ENCODE measurements around the gene FSTL4.

The FSTL4 gene

DNA sequence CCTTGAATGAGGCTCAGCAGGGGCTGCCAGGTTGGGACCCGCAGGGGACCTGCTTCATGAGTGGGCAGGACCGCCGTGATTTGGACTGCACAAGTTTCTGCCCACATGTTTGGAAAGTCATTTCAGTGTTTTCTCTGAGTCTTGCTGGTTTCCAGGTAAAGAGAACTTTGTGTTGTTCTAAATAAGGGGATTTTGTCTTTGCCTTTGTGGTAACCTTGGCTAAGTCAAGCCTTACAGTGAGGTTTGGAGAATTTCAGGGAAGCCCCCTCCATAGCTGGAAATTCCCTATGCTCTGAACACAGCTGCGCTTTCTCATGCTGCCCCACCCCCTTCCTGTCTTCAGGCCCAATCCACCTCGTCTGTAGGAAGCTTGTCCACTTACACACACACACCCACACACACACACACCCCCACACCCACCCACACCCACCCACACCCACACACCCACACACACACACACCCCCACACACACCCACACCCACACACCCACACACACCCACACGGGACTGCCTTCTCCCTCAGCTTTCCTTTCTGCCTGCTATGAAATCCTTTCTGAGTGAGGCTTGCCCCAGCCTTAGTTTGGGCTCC is 290.4 kb downstream of the FSTL4 start:
- no peaks in the 10 kb centered on the region for H3F3A ChIP-seq (ENCODE audit: insufficient read depth, low read length)
- H3K27me3 ChIP-seq (replicated peaks; ENCODE audit: insufficient read depth, low read length): no peaks in the 10 kb centered on the region
- no peaks in the 10 kb centered on the region for H3K36me3 ChIP-seq (replicated peaks; ENCODE audit: insufficient read depth, low read length)
- H3K79me2 ChIP-seq (ENCODE audit: low read length): no peaks in the 10 kb centered on the region
- H3K4me2 ChIP-seq (ENCODE audit: low read depth, low read length): no peak overlapping the region
- no peak for DNase-seq
- no peaks in the 10 kb centered on the region for H3K9me3 ChIP-seq (replicated peaks; ENCODE audit: insufficient read depth, low read length)
- H3K9me2 ChIP-seq (replicated peaks; ENCODE audit: insufficient read depth, low read length): no peaks in the 10 kb centered on the region
- H3K27ac ChIP-seq (ENCODE audit: low read length): no peak overlapping the region
- no peak overlapping the region for H2AFZ ChIP-seq (ENCODE audit: low read length)
- H3K4me1 ChIP-seq (ENCODE audit: low read length): 0 out of 2 replicates have a peak, but pooled peaks cover 3% of the 10 kb centered on the region
- TF ChIP-seq, protein P1, sequence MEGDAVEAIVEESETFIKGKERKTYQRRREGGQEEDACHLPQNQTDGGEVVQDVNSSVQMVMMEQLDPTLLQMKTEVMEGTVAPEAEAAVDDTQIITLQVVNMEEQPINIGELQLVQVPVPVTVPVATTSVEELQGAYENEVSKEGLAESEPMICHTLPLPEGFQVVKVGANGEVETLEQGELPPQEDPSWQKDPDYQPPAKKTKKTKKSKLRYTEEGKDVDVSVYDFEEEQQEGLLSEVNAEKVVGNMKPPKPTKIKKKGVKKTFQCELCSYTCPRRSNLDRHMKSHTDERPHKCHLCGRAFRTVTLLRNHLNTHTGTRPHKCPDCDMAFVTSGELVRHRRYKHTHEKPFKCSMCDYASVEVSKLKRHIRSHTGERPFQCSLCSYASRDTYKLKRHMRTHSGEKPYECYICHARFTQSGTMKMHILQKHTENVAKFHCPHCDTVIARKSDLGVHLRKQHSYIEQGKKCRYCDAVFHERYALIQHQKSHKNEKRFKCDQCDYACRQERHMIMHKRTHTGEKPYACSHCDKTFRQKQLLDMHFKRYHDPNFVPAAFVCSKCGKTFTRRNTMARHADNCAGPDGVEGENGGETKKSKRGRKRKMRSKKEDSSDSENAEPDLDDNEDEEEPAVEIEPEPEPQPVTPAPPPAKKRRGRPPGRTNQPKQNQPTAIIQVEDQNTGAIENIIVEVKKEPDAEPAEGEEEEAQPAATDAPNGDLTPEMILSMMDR (IDR thresholded peaks at IDR 0.05; ENCODE audit: low read length): no peak
- TF ChIP-seq EZH2phosphoT487 (IDR thresholded peaks at IDR 0.05; ENCODE audit: low read length) (no peak), EZH2 (optimal IDR thresholded peaks at IDR 0.05; ENCODE audit: low read depth, low read length) (no peak)
- H3K4me3 ChIP-seq (ENCODE audit: low read length): no peak overlapping the region
- no peaks in the 10 kb centered on the region for H4K20me1 ChIP-seq (ENCODE audit: insufficient read depth, low read length)
- H3K9ac ChIP-seq (ENCODE audit: low read length): no peak overlapping the region

DNA sequence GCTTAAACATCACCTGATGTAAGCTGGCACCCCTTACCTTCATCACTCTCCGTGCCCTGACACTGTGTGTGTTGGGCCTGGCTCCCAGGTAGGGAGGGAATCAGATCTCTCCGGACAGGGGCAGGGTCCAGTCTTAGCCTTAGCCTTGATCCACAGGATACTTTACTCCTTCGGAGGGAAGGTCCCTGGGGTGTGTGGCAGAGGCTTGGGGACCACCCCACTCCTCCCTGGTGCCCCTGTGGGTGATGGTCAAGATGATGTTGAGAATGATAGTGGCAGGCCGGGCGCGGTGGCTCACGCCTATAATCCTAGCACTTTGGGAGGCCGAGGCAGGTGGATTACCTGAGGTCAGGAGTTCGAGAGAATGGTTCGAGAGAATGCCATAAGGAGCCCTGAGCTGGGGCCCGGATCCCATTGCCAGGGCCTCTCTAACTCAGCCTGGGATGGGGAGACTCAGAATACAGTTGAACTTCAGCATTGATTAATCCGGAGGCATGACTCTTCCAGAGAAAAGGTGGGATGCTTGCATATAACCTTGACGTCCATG is 291.0 kb downstream of the FSTL4 start:
- Histone ChIP-seq H3K9me3 (replicated peaks; ENCODE audit: insufficient read depth, low read length) (no peaks in the 10 kb centered on the region), H3K4me1 (ENCODE audit: low read length) (0 out of 2 replicates have a peak, but pooled peaks cover 3% of the 10 kb centered on the region), H4K20me1 (ENCODE audit: insufficient read depth, low read length) (no peaks in the 10 kb centered on the region), H3K27ac (ENCODE audit: low read length) (no peak overlapping the region), H3K9me2 (replicated peaks; ENCODE audit: insufficient read depth, low read length) (no peaks in the 10 kb centered on the region), H3K79me2 (ENCODE audit: low read length) (no peaks in the 10 kb centered on the region), H3K27me3 (replicated peaks; ENCODE audit: insufficient read depth, low read length) (no peaks in the 10 kb centered on the region), H3F3A (ENCODE audit: insufficient read depth, low read length) (no peaks in the 10 kb centered on the region), H3K9ac (ENCODE audit: low read length) (no peak overlapping the region), H3K4me3 (ENCODE audit: low read length) (no peak overlapping the region), H3K4me2 (ENCODE audit: low read depth, low read length) (no peak overlapping the region), H3K36me3 (replicated peaks; ENCODE audit: insufficient read depth, low read length) (no peaks in the 10 kb centered on the region), H2AFZ (ENCODE audit: low read length) (no peak overlapping the region)
- DNase-seq: no peak
- TF ChIP-seq EZH2 (optimal IDR thresholded peaks at IDR 0.05; ENCODE audit: low read depth, low read length) (no peak), EZH2phosphoT487 (IDR thresholded peaks at IDR 0.05; ENCODE audit: low read length) (no peak)
- TF ChIP-seq, protein P1 (IDR thresholded peaks at IDR 0.05; ENCODE audit: low read length): no peak

DNA sequence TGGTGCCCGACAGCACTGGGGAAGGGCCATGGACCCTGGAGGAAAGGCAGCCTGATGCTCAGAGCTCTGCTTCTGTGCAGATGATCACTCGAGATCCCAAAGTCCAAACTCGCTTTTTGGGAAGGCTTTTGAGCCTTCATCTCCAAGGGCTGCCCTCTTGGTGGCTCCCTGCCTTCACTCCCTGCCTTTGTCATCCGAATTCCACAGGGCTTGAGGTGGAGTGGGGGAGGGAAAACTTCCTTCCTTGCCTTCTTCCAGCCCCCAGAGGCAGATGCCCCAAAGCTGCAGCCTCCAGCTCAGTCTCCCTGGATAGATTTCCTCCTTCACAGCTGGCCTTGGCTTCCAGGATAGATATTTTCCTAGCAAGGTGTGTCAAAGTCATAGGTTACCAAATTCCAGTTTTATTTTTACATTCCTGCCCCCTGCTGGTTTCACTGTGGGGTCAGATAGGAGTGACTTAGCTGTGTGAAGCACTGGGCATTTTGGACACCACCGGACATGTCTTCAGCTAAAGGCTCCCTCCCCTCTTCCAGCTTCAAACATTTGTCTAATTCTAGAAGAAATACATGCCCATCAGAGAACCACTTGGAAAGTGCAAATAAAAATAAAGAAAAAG is 292.3 kb downstream of the FSTL4 start:
- Histone ChIP-seq H3K4me2 (ENCODE audit: low read depth, low read length) (no peak overlapping the region), H3K9ac (ENCODE audit: low read length) (no peak overlapping the region), H3K36me3 (replicated peaks; ENCODE audit: insufficient read depth, low read length) (no peaks in the 10 kb centered on the region), H3K79me2 (ENCODE audit: low read length) (no peaks in the 10 kb centered on the region), H4K20me1 (ENCODE audit: insufficient read depth, low read length) (no peaks in the 10 kb centered on the region), H3K4me1 (ENCODE audit: low read length) (0 out of 2 replicates have a peak, but pooled peaks cover 3% of the 10 kb centered on the region), H3K27ac (ENCODE audit: low read length) (no peak overlapping the region), H2AFZ (ENCODE audit: low read length) (no peak overlapping the region), H3K9me2 (replicated peaks; ENCODE audit: insufficient read depth, low read length) (no peaks in the 10 kb centered on the region), H3K4me3 (ENCODE audit: low read length) (no peak overlapping the region), H3F3A (ENCODE audit: insufficient read depth, low read length) (no peaks in the 10 kb centered on the region), H3K27me3 (replicated peaks; ENCODE audit: insufficient read depth, low read length) (no peaks in the 10 kb centered on the region), H3K9me3 (replicated peaks; ENCODE audit: insufficient read depth, low read length) (no peaks in the 10 kb centered on the region)
- TF ChIP-seq EZH2 (optimal IDR thresholded peaks at IDR 0.05; ENCODE audit: low read depth, low read length): no peak
- TF ChIP-seq, protein P1 (IDR thresholded peaks at IDR 0.05; ENCODE audit: low read length): no peak
- no peak for TF ChIP-seq EZH2phosphoT487 (IDR thresholded peaks at IDR 0.05; ENCODE audit: low read length)
- no peak for DNase-seq
